ENCODE results near the gene NCOA7. TPM values are rescaled to one million over a fixed set of nuclear protein-coding genes. Genes with fewer than 3 reads are reported as not detected.

The NCOA7 gene
- total and polyA plus RNA-seq, 2 of the 8 experiments (the other 6 are each of a cell fraction or from before 2014, with no cell fraction given) = 2.6 to 10.7 TPM

GRCh38 chr6:125926711-125927110, 136.0 kb downstream of the NCOA7 start:
- Histone ChIP-seq H4K5ac (ENCODE audit: insufficient read length, low read depth, low read length) (no peak overlapping the region), H2AK5ac (ENCODE audit: low read depth, low read length) (no peak overlapping the region), H3K9me3 (ENCODE audit: insufficient read depth in 2 of 2, low read depth in 1 of 2, low read length in 1 of 2) (no peaks in the 10 kb centered on the region), H2BK12ac (ENCODE audit: low read depth, low read length) (no peak overlapping the region), H2AFZ (ENCODE audit: low read length) (no peak overlapping the region), H3K4me2 (ENCODE audit: insufficient read depth in 1 of 2, low read depth in 2 of 2, low read length in 2 of 2) (no peak overlapping the region), H3K79me1 (ENCODE audit: low read depth, low read length) (no peaks in the 10 kb centered on the region), H3K18ac (ENCODE audit: extremely low read depth, low read length) (no peak overlapping the region), H4K8ac (ENCODE audit: extremely low read depth, insufficient read depth, low read length) (no peak overlapping the region), H3K79me2 (ENCODE audit: control insufficient read depth in 1 of 2, insufficient read depth in 2 of 2, low read length in 2 of 2) (no peaks in the 10 kb centered on the region), H3K4me1 (replicated peaks in 1 of 4; ENCODE audit: control insufficient read depth in 3 of 4, insufficient read depth in 4 of 4, low read length in 3 of 4) (no peaks in the 10 kb centered on the region), H3K36me3 (ENCODE audit: control insufficient read depth in 2 of 4, insufficient read depth in 4 of 4, low read length in 3 of 4) (peaks cover 0 to 11% (median 0%) of the 10 kb centered on the region in 4 experiments; a peak in 2 of 8 replicates), H3K14ac (ENCODE audit: insufficient read length) (no peak overlapping the region), H4K20me1 (replicated peaks in 1 of 2; ENCODE audit: control insufficient read depth in 1 of 2, insufficient read depth in 2 of 2, low read length in 2 of 2) (no peaks in the 10 kb centered on the region), H3K9ac (replicated peaks in 1 of 4; ENCODE audit: extremely low read depth in 1 of 4, low read depth in 3 of 4, low read length in 3 of 4) (no peak overlapping the region), H3K23me2 (ENCODE audit: low read depth, low read length) (no peaks in the 10 kb centered on the region), H2BK120ac (replicated peaks; ENCODE audit: low read depth, low read length) (no peak overlapping the region), H3K27me3 (replicated peaks in 1 of 4; ENCODE audit: control insufficient read depth in 3 of 4, extremely low read depth in 1 of 4, insufficient read depth in 3 of 4, low read length in 3 of 4) (no peaks in the 10 kb centered on the region), H4K91ac (replicated peaks; ENCODE audit: insufficient read length, low read length) (no peak overlapping the region), H2BK15ac (ENCODE audit: low read length) (no peak overlapping the region), H3K4me3 (ENCODE audit: extremely low read depth in 1 of 4, insufficient read depth in 2 of 4, low read depth in 3 of 4, low read length in 4 of 4) (no peak overlapping the region), H2BK20ac (ENCODE audit: low read length) (no peak overlapping the region), H3K4ac (replicated peaks; ENCODE audit: insufficient read length, low read depth, low read length) (no peak overlapping the region), H3K56ac (replicated peaks; ENCODE audit: insufficient read length, low read depth, low read length) (no peak overlapping the region), H2BK5ac (ENCODE audit: low read depth, low read length) (no peak overlapping the region), H3K27ac (ENCODE audit: low read depth, low read length) (no peak overlapping the region), H3K23ac (ENCODE audit: insufficient read length) (no peak overlapping the region)
- POLR2A ChIA-PET (ENCODE audit: partially characterized antibody) = no interaction called here
- WGBS, 2 experiments (ENCODE audit: extremely low coverage in 1 of 2, insufficient coverage in 1 of 2, insufficient read length in 1 of 2, insufficient replicate concordance in 2 of 2, low coverage in 1 of 2, low lambda C conversion rate in 2 of 2, missing lambda C conversion rate in 1 of 2) = 85% methylated on average over 3 of the region's 3 CpGs; no CpG with 5 or more reads in 1 of the 2 experiments
- no peak for FAIRE-seq
- DNase-seq (ENCODE audit: low read depth in 1 of 2, low spot score in 2 of 2) = no peak
- CTCF ChIA-PET (ENCODE audit: partially characterized antibody) = interaction anchor here (0.9 to 1.5 kb wide), 3 partner anchors 8 to 27 kb away, joined by 3 to 4 read pairs (median 3); no protein-coding TSS in a partner anchor
- TF ChIP-seq POU5F1 (IDR thresholded peaks at IDR 0.05; ENCODE audit: low read depth, low read length) = no peak
- TF ChIP-seq RNF2 (IDR thresholded peaks at IDR 0.05; ENCODE audit: borderline replicate concordance, low read depth, low read length, missing control alignments, poor library complexity, severe bottlenecking) = no peak
- no peak for TF ChIP-seq NRF1 (IDR thresholded peaks at IDR 0.05; ENCODE audit: low read depth, low read length)
- TF ChIP-seq SIRT6 (IDR thresholded peaks at IDR 0.05; ENCODE audit: low read length) = no peak
- TF ChIP-seq, protein P1, sequence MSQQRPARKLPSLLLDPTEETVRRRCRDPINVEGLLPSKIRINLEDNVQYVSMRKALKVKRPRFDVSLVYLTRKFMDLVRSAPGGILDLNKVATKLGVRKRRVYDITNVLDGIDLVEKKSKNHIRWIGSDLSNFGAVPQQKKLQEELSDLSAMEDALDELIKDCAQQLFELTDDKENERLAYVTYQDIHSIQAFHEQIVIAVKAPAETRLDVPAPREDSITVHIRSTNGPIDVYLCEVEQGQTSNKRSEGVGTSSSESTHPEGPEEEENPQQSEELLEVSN (IDR thresholded peaks at IDR 0.05) = no peak
- no peak for TF ChIP-seq SP4 (IDR thresholded peaks at IDR 0.05; ENCODE audit: low read length)
- TF ChIP-seq SP2 (IDR thresholded peaks at IDR 0.05; ENCODE audit: low read length) = no peak
- no peak for TF ChIP-seq GABPA (IDR thresholded peaks at IDR 0.05; ENCODE audit: borderline replicate concordance, insufficient read depth, low read length)
- no peak for TF ChIP-seq BCL11A (IDR thresholded peaks at IDR 0.05; ENCODE audit: low read depth in 2 of 2, low read length in 2 of 2)
- TF ChIP-seq BACH1 (IDR thresholded peaks at IDR 0.05; ENCODE audit: low read length) = no peak
- TF ChIP-seq EZH2 (IDR thresholded peaks at IDR 0.05; ENCODE audit: low read depth, low read length, severe bottlenecking) = no peak
- no peak for TF ChIP-seq SAP30 (IDR thresholded peaks at IDR 0.05; ENCODE audit: insufficient read depth, insufficient replicate concordance, low read length)
